Measurements from ENCODE around the gene PTX3. TPM values are rescaled to one million over a fixed set of nuclear protein-coding genes. Genes with fewer than 3 reads are reported as not detected.

Gene PTX3
- total and polyA plus RNA-seq, 10 of the 15 experiments (the other 5 are each of a cell fraction or from before 2014, with no cell fraction given) = 0.03 to 0.11 (median 0.06) TPM; not detected in 7

GRCh38 chr3:157487339-157487738 lies 50.7 kb downstream of the PTX3 start:
- ChIA-PET CTCF (no interaction called here), RAD21 (ENCODE audit: unreplicated experiment) (no interaction called here), SMC1A (ENCODE audit: uncharacterized antibody, unreplicated experiment) (interaction anchor here (0.6 kb wide), 1 partner anchor 12 kb away, joined by 3 read pairs; no protein-coding TSS in a partner anchor), POLR2A (no interaction called here)
- Histone ChIP-seq H2AFZ (ENCODE audit: control insufficient read depth, low read depth, low read length) (no peak overlapping the region), H3K9me3 (replicated peaks; ENCODE audit: control insufficient read depth, insufficient read depth, low read length) (no peaks in the 10 kb centered on the region), H3K79me2 (ENCODE audit: control insufficient read depth, insufficient read depth, low read length) (no peaks in the 10 kb centered on the region), H3K4me3 (no peak overlapping the region), H3K4me1 (ENCODE audit: control insufficient read depth, insufficient read depth, low read length) (no peaks in the 10 kb centered on the region), H4K20me1 (ENCODE audit: control insufficient read depth, insufficient read depth) (no peaks in the 10 kb centered on the region), H3K36me3 (ENCODE audit: control insufficient read depth in 2 of 2, insufficient read depth in 2 of 2, low read length in 1 of 2) (no peaks in the 10 kb centered on the region), H3K4me2 (ENCODE audit: control insufficient read depth, insufficient read depth) (no peak overlapping the region), H3K27ac (ENCODE audit: control insufficient read depth, insufficient read depth) (no peak overlapping the region), H3K9ac (ENCODE audit: control insufficient read depth, insufficient read depth, low read length) (no peak overlapping the region), H3K27me3 (replicated peaks in 1 of 2; ENCODE audit: control insufficient read depth in 2 of 2, insufficient read depth in 2 of 2, low read length in 1 of 2) (no peaks in the 10 kb centered on the region)
- WGBS (ENCODE audit: insufficient coverage, insufficient replicate concordance, low lambda C conversion rate, missing lambda C conversion rate) = 21% methylated on average over 1 of the region's 1 CpG
- in situ Hi-C loops (cut with MboI) = no loop called here
- ATAC-seq = no peak
- no peak for FAIRE-seq
- no peak for TF ChIP-seq ZSCAN29 (IDR thresholded peaks at IDR 0.05)
- no peak for TF ChIP-seq ZNF592 (IDR thresholded peaks at IDR 0.05)
- no peak for TF ChIP-seq YY1 (IDR thresholded peaks at IDR 0.05; ENCODE audit: low read depth, low read length)
- no peak for TF ChIP-seq HDAC6 (IDR thresholded peaks at IDR 0.05; ENCODE audit: unreplicated experiment)
- TF ChIP-seq, protein P1, sequence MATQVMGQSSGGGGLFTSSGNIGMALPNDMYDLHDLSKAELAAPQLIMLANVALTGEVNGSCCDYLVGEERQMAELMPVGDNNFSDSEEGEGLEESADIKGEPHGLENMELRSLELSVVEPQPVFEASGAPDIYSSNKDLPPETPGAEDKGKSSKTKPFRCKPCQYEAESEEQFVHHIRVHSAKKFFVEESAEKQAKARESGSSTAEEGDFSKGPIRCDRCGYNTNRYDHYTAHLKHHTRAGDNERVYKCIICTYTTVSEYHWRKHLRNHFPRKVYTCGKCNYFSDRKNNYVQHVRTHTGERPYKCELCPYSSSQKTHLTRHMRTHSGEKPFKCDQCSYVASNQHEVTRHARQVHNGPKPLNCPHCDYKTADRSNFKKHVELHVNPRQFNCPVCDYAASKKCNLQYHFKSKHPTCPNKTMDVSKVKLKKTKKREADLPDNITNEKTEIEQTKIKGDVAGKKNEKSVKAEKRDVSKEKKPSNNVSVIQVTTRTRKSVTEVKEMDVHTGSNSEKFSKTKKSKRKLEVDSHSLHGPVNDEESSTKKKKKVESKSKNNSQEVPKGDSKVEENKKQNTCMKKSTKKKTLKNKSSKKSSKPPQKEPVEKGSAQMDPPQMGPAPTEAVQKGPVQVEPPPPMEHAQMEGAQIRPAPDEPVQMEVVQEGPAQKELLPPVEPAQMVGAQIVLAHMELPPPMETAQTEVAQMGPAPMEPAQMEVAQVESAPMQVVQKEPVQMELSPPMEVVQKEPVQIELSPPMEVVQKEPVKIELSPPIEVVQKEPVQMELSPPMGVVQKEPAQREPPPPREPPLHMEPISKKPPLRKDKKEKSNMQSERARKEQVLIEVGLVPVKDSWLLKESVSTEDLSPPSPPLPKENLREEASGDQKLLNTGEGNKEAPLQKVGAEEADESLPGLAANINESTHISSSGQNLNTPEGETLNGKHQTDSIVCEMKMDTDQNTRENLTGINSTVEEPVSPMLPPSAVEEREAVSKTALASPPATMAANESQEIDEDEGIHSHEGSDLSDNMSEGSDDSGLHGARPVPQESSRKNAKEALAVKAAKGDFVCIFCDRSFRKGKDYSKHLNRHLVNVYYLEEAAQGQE (IDR thresholded peaks at IDR 0.05; ENCODE audit: low read depth, low read length) = no peak
- no peak for TF ChIP-seq NR2C2 (IDR thresholded peaks at IDR 0.05; ENCODE audit: borderline replicate concordance, control insufficient read depth, insufficient read length, low read depth)
- TF ChIP-seq E2F8 (IDR thresholded peaks at IDR 0.05; ENCODE audit: low read depth, partially characterized antibody) = no peak
- TF ChIP-seq MTA2 (IDR thresholded peaks at IDR 0.05; ENCODE audit: low read depth) = no peak
- TF ChIP-seq, protein P2, sequence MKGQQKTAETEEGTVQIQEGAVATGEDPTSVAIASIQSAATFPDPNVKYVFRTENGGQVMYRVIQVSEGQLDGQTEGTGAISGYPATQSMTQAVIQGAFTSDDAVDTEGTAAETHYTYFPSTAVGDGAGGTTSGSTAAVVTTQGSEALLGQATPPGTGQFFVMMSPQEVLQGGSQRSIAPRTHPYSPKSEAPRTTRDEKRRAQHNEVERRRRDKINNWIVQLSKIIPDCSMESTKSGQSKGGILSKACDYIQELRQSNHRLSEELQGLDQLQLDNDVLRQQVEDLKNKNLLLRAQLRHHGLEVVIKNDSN (IDR thresholded peaks at IDR 0.05; ENCODE audit: borderline replicate concordance, extremely low read length, insufficient read depth, low read depth, low read length) = no peak
- TF ChIP-seq RCOR1 (conservative IDR thresholded peaks at IDR 0.05; ENCODE audit: low read depth, low read length) = no peak
- no peak for TF ChIP-seq CREM (IDR thresholded peaks at IDR 0.05; ENCODE audit: low read depth)
- no peak for TF ChIP-seq HCFC1 (IDR thresholded peaks at IDR 0.05; ENCODE audit: low read length)
- no peak for TF ChIP-seq IKZF2 (IDR thresholded peaks at IDR 0.05)
- intact Hi-C loops (cut with micrococcal nuclease; ENCODE audit: unreplicated experiment) = no loop called here
- BruUV-seq (replicated peaks) = no TSS peak
- no peak for DNase-seq (ENCODE audit: low read depth, low spot score)
